K562 (cell line): Measurements from ENCODE around the gene ZNF586. TPM values are rescaled to one million over a fixed set of nuclear protein-coding genes. Genes with fewer than 3 reads are reported as not detected.
A peak's percentile ranks its signal among the peaks of the same experiment; 100 is the strongest.

Source experiments
- CCNT2 ChIP-seq: IDR thresholded peaks from 2 replicates; pipeline ENCODE4 v1.6.1; 2011; ENCODE audit warnings: borderline replicate concordance, low read depth, mild to moderate bottlenecking, moderate library complexity, mixed read lengths, low read length; ENCODE audit not compliant: insufficient read length; ENCODE audit errors: extremely low read depth
- ETV1 ChIP-seq: fragments of 450-650 bp; conservative IDR thresholded peaks from 2 replicates; pipeline ENCODE4 v1.6.1; 2016; ENCODE audit warnings: missing genetic modification characterization, control low read depth, low read depth, missing compliant biosample characterization
- FOXA3 ChIP-seq, 2 experiments: fragments of 450-650 bp in 1 of 2; sonication (generic) in 1 of 2; formaldehyde crosslinking; IDR thresholded peaks in 1 of 2; conservative IDR thresholded peaks in 1 of 2; 2 replicates each; pipeline versions ENCODE4 v1.4.0 to v1.8.0; 2020 to 2022; ENCODE audit warnings: mild to moderate bottlenecking in 2 of 2, missing genetic modification reagents in 1 of 2
- HDAC6 ChIP-seq: IDR thresholded peaks from 2 replicates; pipeline ENCODE4 v1.6.1; 2012; ENCODE audit warnings: low read depth, mild to moderate bottlenecking, control low read depth, inconsistent platforms, low read length, moderate library complexity
- MCM2 ChIP-seq: fragments of 450-650 bp; IDR thresholded peaks from 2 replicates; pipeline ENCODE4 v1.6.1; 2017; ENCODE audit warnings: low read depth, mild to moderate bottlenecking
- MEF2D ChIP-seq: conservative IDR thresholded peaks from 2 replicates; pipeline ENCODE4 v1.6.1; 2016; ENCODE audit warnings: low read depth, missing genetic modification characterization, missing compliant biosample characterization
- SAFB ChIP-seq: fragments of 200-400 bp; formaldehyde crosslinking; IDR thresholded peaks from 2 replicates; pipeline ENCODE4 v1.6.1; 2017; ENCODE audit warnings: low read depth, low read length, borderline replicate concordance
- SIN3B ChIP-seq: fragments of 450-650 bp; IDR thresholded peaks from 2 replicates; pipeline ENCODE4 v1.6.1; 2017; ENCODE audit warnings: low read depth, mild to moderate bottlenecking, moderate library complexity
- SP1 ChIP-seq: sonication (generic); formaldehyde crosslinking; IDR thresholded peaks from 2 replicates; pipeline ENCODE4 v1.8.1; 2022; ENCODE audit warnings: mild to moderate bottlenecking, missing genetic modification reagents
- ZBTB12 ChIP-seq: fragments of 250-450 bp; sonication (Bioruptor Pico); IDR thresholded peaks from 2 replicates; pipeline ENCODE4 v1.4.0; 2020
- ZFP36 ChIP-seq: fragments of 150-350 bp; IDR thresholded peaks from 2 replicates; pipeline ENCODE4 v1.6.1; 2018; ENCODE audit warnings: low read length, low read depth; ENCODE audit not compliant: partially characterized antibody
- ZNF592 ChIP-seq: fragments of 450-650 bp; IDR thresholded peaks from 2 replicates; pipeline ENCODE4 v1.6.1; 2017; ENCODE audit warnings: antibody characterized with exemption, mild to moderate bottlenecking
- ZSCAN29 ChIP-seq: fragments of 450-650 bp; IDR thresholded peaks from 2 replicates; pipeline ENCODE4 v1.6.1; 2017
- polyA plus RNA-seq, 8 experiments: library from polyadenylated mRNA; depleted of rRNA in 4 of 8; stranded (reverse) in 5 of 8; unstranded in 3 of 8; fragments of >200 nt; fragmentation: Nextera tagmentation in 2 of 8; fragmentation: Illumina TruSeq in 1 of 8; extraction: Ambion mirVana in 2 of 8; extraction: Trizol in 1 of 8; gene quantifications; 2 replicates each; pipeline versions ENCODE4 v1.2.1 to v1.2.3, GENCODE V29; 2011 to 2014; ENCODE audit warnings: inconsistent platforms in 1 of 8, missing spikeins in 1 of 8
- total RNA-seq, 7 experiments: library from RNA; depleted of rRNA in 6 of 7; stranded (reverse); fragments of >200 nt in 6 of 7; fragmentation: Illumina TruSeq in 2 of 7; extraction: Trizol in 2 of 7; gene quantifications; 2 replicates each; pipeline versions ENCODE4 v1.2.1 to v1.2.3, GENCODE V29; 2011 to 2021; ENCODE audit warnings: low replicate concordance in 1 of 7
- TF ChIP-seq, protein P1 (sequence below): fragments of 450-650 bp; formaldehyde crosslinking; IDR thresholded peaks from 2 replicates; pipeline ENCODE4 v1.4.0; 2020; ENCODE audit warnings: mild to moderate bottlenecking

Gene ZNF586
- total and polyA plus RNA-seq, 9 of the 15 experiments (the other 6 are each of a cell fraction or from before 2014, with no cell fraction given), result 2.5 to 12.6 (median 8.4) TPM

GRCh38 chr19:57769345-57770131 is at the start of gene ZNF586 (continued):
- TF ChIP-seq ZNF592, result no peak
- TF ChIP-seq, protein P1, sequence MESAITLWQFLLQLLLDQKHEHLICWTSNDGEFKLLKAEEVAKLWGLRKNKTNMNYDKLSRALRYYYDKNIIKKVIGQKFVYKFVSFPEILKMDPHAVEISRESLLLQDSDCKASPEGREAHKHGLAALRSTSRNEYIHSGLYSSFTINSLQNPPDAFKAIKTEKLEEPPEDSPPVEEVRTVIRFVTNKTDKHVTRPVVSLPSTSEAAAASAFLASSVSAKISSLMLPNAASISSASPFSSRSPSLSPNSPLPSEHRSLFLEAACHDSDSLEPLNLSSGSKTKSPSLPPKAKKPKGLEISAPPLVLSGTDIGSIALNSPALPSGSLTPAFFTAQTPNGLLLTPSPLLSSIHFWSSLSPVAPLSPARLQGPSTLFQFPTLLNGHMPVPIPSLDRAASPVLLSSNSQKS (CRISPR knock-in tag), result no peak
- no peak for TF ChIP-seq ZFP36
- TF ChIP-seq SP1 (CRISPR knock-in tag), result no peak; the same call in 1 of the 2 replicates
- no peak for TF ChIP-seq FOXA3 (CRISPR knock-in tag; conservative IDR thresholded peaks at IDR 0.05 in 1 of 2, IDR thresholded peaks at IDR 0.05 in 1 of 2)
- TF ChIP-seq MCM2, result no peak
- no peak for TF ChIP-seq HDAC6
- no peak for TF ChIP-seq ZSCAN29
- TF ChIP-seq ZBTB12 (CRISPR knock-in tag), result no peak
- peak; percentile 29; the same call in 1 of the 2 replicates for TF ChIP-seq SIN3B
- TF ChIP-seq CCNT2, result no peak
- TF ChIP-seq ETV1 (tag), result peak; percentile 80
- no peak for TF ChIP-seq SAFB
- TF ChIP-seq MEF2D, result no peak
